CD4-positive, alpha-beta T cell treated with Interleukin-17A for 4 hours (primary cell): ENCODE measurements around the gene PLEKHD1.
"Not testable (repeated sequence)": the region's sequence is repeated elsewhere in the genome, so short reads cannot be mapped to it uniquely, and the experiment has no call there.

Experiments
- DNase-seq: peaks from one replicate; pipeline ENCODE4 v3.0.0-alpha.2; 2020; ENCODE audit warnings: mixed read lengths

Gene PLEKHD1

GRCh38 chr14:69484444-69485314 lies at the start of gene PLEKHD1:
Gene PLEKHD1, plus strand, starts transcription at chr14:69484728. Its CDS starts 238 bp downstream, at chr14:69484966.
- no peak for DNase-seq

GRCh38 chr14:69439521-69440270 lies 44.8 kb upstream of the PLEKHD1 start:
- no peak for DNase-seq

- no peak for DNase-seq
These were observed 42.6 kb upstream of the PLEKHD1 start for GRCh38 chr14:69441948-69442347.

- no peak for DNase-seq
These were observed 41.2 kb upstream of the PLEKHD1 start for GRCh38 chr14:69443296-69443805.

GRCh38 chr14:69449216-69449615 lies 35.3 kb upstream of the PLEKHD1 start:
- no peak for DNase-seq

- DNase-seq: no peak
These were observed 32.6 kb upstream of the PLEKHD1 start for GRCh38 chr14:69451941-69452340.

- DNase-seq: no peak
These were observed 26.2 kb upstream of the PLEKHD1 start for GRCh38 chr14:69458350-69458749.

GRCh38 chr14:69459122-69459521 lies 25.4 kb upstream of the PLEKHD1 start:
- DNase-seq: no peak

GRCh38 chr14:69460093-69460701 lies 24.3 kb upstream of the PLEKHD1 start:
- DNase-seq: peak; percentile 57

GRCh38 chr14:69464379-69464778 lies 20.1 kb upstream of the PLEKHD1 start:
- DNase-seq: no peak

- DNase-seq: no peak
These were observed 19.7 kb upstream of the PLEKHD1 start for GRCh38 chr14:69464829-69465228.

GRCh38 chr14:69468949-69469348 lies 15.6 kb upstream of the PLEKHD1 start:
- no peak for DNase-seq

GRCh38 chr14:69471436-69471835 lies 13.1 kb upstream of the PLEKHD1 start:
- DNase-seq: no peak

GRCh38 chr14:69471916-69472315 lies 12.6 kb upstream of the PLEKHD1 start:
- DNase-seq: no peak

- DNase-seq: no peak
These were observed 11.3 kb upstream of the PLEKHD1 start for GRCh38 chr14:69473260-69473659.

- no peak for DNase-seq
These were observed 10.6 kb upstream of the PLEKHD1 start for GRCh38 chr14:69473946-69474345.

- DNase-seq: no peak
These were observed 9.2 kb upstream of the PLEKHD1 start for GRCh38 chr14:69475194-69475818.

- not testable (repeated sequence) for DNase-seq
These were observed 7.6 kb upstream of the PLEKHD1 start for GRCh38 chr14:69476824-69477450.

- not testable (repeated sequence) for DNase-seq
These were observed 6.5 kb upstream of the PLEKHD1 start for GRCh38 chr14:69478055-69478454.

- no peak for DNase-seq
These were observed 4.8 kb upstream of the PLEKHD1 start for GRCh38 chr14:69479696-69480095.

GRCh38 chr14:69480136-69480535 lies 4.4 kb upstream of the PLEKHD1 start:
- DNase-seq: no peak

- no peak for DNase-seq
These were observed 2.5 kb upstream of the PLEKHD1 start for GRCh38 chr14:69481815-69482568.
